GM12878 (cell line): ENCODE measurements around the gene DCAF15. TPM values are rescaled to one million over a fixed set of nuclear protein-coding genes. Genes with fewer than 3 reads are reported as not detected.

ENCODE experiments used
- ATAC-seq: fragments of 200-7000 bp; cut with Tn5 transposase; 3 replicates; pipeline ENCODE4 v1.9.1; 2020; ENCODE audit warnings: mild to moderate bottlenecking, moderate library complexity
- BruUV-seq: library from RNA; stranded (reverse); fragments of 400-500 nt; replicated peaks from 2 replicates; lab custom pipeline; 2021; lab: Mats Ljungman, UMichigan
- CTCF ChIA-PET: fragments of 300-600 bp; sonication (Branson Sonifier 250); formaldehyde crosslinking; extraction: SDS; loops from one replicate; lab custom pipeline; 2021; ENCODE audit warnings: inconsistent platforms; lab: Yijun Ruan, JAX
- POLR2A ChIA-PET: fragments of 350-600 bp; formaldehyde crosslinking; extraction: SDS; loops from one replicate; lab custom pipeline; 2021; ENCODE audit warnings: inconsistent platforms; lab: Charles Lee
- RAD21 ChIA-PET: fragments of 300-600 bp; sonication (Branson Sonifier 250); formaldehyde crosslinking; loops from one replicate; lab custom pipeline; 2023; ENCODE audit warnings: antibody characterized with exemption; ENCODE audit not compliant: unreplicated experiment; lab: Charles Lee
- SMC1A ChIA-PET: fragments of 300-600 bp; sonication (Branson Sonifier 250); formaldehyde crosslinking; loops from one replicate; lab custom pipeline; 2023; ENCODE audit not compliant: unreplicated experiment, uncharacterized antibody; lab: Charles Lee
- DNase-seq: peaks from one replicate; pipeline ENCODE4 v3.0.0-alpha.2; 2011; ENCODE audit warnings: low read depth, low spot score
- FAIRE-seq: peaks from 3 replicates; lab custom pipeline; 2011; peaks lifted over from hg19 to GRCh38; lab: Jason Lieb, UNC
- H2AFZ ChIP-seq: 2 replicates; pipeline ENCODE4 v1.6.0; 2011; ENCODE audit warnings: low read depth, low read length, control low read depth; ENCODE audit not compliant: control insufficient read depth
- H3K27ac ChIP-seq: 2 replicates; pipeline ENCODE4 v1.5.1; 2011; ENCODE audit warnings: control low read depth; ENCODE audit not compliant: control insufficient read depth, insufficient read depth
- H3K27me3 ChIP-seq, 2 experiments: replicated peaks in 1 of 2; 2 replicates each; pipeline versions ENCODE4 v1.6.0 to v1.6.1; 2011; ENCODE audit warnings: low read length in 1 of 2; ENCODE audit not compliant: control insufficient read depth in 2 of 2, insufficient read depth in 2 of 2
- H3K36me3 ChIP-seq, 2 experiments: 2 replicates each; pipeline ENCODE4 v1.5.1; 2011; ENCODE audit warnings: low read length in 1 of 2; ENCODE audit not compliant: control insufficient read depth in 2 of 2, insufficient read depth in 2 of 2
- H3K4me1 ChIP-seq: 2 replicates; pipeline ENCODE4 v1.6.1; 2011; ENCODE audit warnings: mild to moderate bottlenecking, low read length, moderate library complexity, mixed read lengths; ENCODE audit not compliant: control insufficient read depth, insufficient read depth
- H3K4me2 ChIP-seq: 2 replicates; pipeline ENCODE4 v1.6.0; 2011; ENCODE audit warnings: control low read depth; ENCODE audit not compliant: control insufficient read depth, insufficient read depth
- H3K4me3 ChIP-seq: fragments of 200-600 bp; sonication (generic); 2 replicates; pipeline ENCODE4 v1.5.1; 2016
- H3K79me2 ChIP-seq: 2 replicates; pipeline ENCODE4 v1.6.0; 2011; ENCODE audit warnings: low read length; ENCODE audit not compliant: control insufficient read depth, insufficient read depth
- H3K9ac ChIP-seq: 2 replicates; pipeline ENCODE4 v1.8.0; 2011; ENCODE audit warnings: low read length, control low read depth, mixed read lengths; ENCODE audit not compliant: control insufficient read depth, insufficient read depth
- H3K9me3 ChIP-seq: replicated peaks from 3 replicates; pipeline ENCODE4 v1.5.1; 2011; ENCODE audit warnings: mild to moderate bottlenecking, low read length; ENCODE audit not compliant: control insufficient read depth, insufficient read depth
- H4K20me1 ChIP-seq: 2 replicates; pipeline ENCODE4 v1.6.0; 2011; ENCODE audit not compliant: control insufficient read depth, insufficient read depth
- CEBPB ChIP-seq, 2 experiments: fragments of 150-350 bp in 1 of 2; IDR thresholded peaks; 2 replicates each; pipeline ENCODE4 v1.6.1; 2012 to 2014; ENCODE audit warnings: low read depth in 2 of 2, low read length in 2 of 2, borderline replicate concordance in 1 of 2, inconsistent platforms in 1 of 2
- CREM ChIP-seq: IDR thresholded peaks from 2 replicates; pipeline ENCODE4 v1.6.1; 2014; ENCODE audit warnings: antibody characterized with exemption, low read depth
- IRF4 ChIP-seq: IDR thresholded peaks from 2 replicates; pipeline ENCODE4 v1.6.1; 2011; ENCODE audit warnings: low read depth, low read length
- KDM1A ChIP-seq: fragments of 200-600 bp; sonication (generic); IDR thresholded peaks from 2 replicates; pipeline ENCODE4 v1.6.1; 2016; ENCODE audit warnings: borderline replicate concordance
- PAX5 ChIP-seq: IDR thresholded peaks from 2 replicates; pipeline ENCODE4 v1.6.1; 2011; ENCODE audit warnings: low read depth, low read length, borderline replicate concordance
- SIX5 ChIP-seq: IDR thresholded peaks from 2 replicates; pipeline ENCODE4 v1.6.1; 2011; ENCODE audit warnings: mild to moderate bottlenecking, low read depth, low read length, moderate library complexity; ENCODE audit not compliant: severe bottlenecking
- SMC3 ChIP-seq: IDR thresholded peaks from 2 replicates; pipeline ENCODE4 v1.6.1; 2011; ENCODE audit warnings: low read length, improper control_type of control experiment, borderline replicate concordance
- SP1 ChIP-seq: IDR thresholded peaks from one replicate; pipeline ENCODE4 v1.6.1; 2011; ENCODE audit warnings: low read depth, low read length
- SPI1 ChIP-seq: IDR thresholded peaks from 2 replicates; pipeline ENCODE4 v1.6.1; 2011; ENCODE audit warnings: low read depth, mild to moderate bottlenecking, low read length, moderate library complexity, borderline replicate concordance; ENCODE audit not compliant: insufficient read depth
- YBX1 ChIP-seq: fragments of 450-650 bp; IDR thresholded peaks from 2 replicates; pipeline ENCODE4 v1.6.1; 2016; ENCODE audit warnings: antibody characterized with exemption
- ZSCAN29 ChIP-seq: fragments of 450-650 bp; IDR thresholded peaks from 2 replicates; pipeline ENCODE4 v1.6.1; 2017; ENCODE audit warnings: mild to moderate bottlenecking, moderate library complexity
- WGBS: methylation state at CpG from one replicate; pipeline ENCODE4 v1.1.6; 2016; ENCODE audit warnings: low lambda C conversion rate; ENCODE audit not compliant: insufficient replicate concordance, insufficient coverage; ENCODE audit errors: missing lambda C conversion rate; 5-methylcytosine and 5-hydroxymethylcytosine counted together
- in situ Hi-C: fragments of 300-500 bp; cut with MboI; formaldehyde crosslinking; loops from 9 replicates; pipeline ENCODE4 v1.14.3; 2018; ENCODE audit warnings: mixed read lengths
- intact Hi-C: fragments of 100-400 bp; cut with micrococcal nuclease; formaldehyde crosslinking; loops from one replicate; pipeline ENCODE4 v1.14.2; 2022; ENCODE audit not compliant: unreplicated experiment
- polyA plus RNA-seq, 11 experiments: library from polyadenylated mRNA; depleted of rRNA in 4 of 11; unstranded in 6 of 11; stranded (reverse) in 5 of 11; fragments of >200 nt; fragmentation: Nextera tagmentation in 4 of 11; fragmentation: Illumina TruSeq in 1 of 11; extraction: Ambion mirVana in 4 of 11; extraction: Trizol in 1 of 11; gene quantifications; 1 replicate in 1 of 11; 2 replicates in 10 of 11; pipeline versions ENCODE4 v1.2.1 to v1.2.3, GENCODE V29; 2011 to 2016; ENCODE audit warnings: inconsistent platforms in 2 of 11, missing spikeins in 2 of 11, low read depth in 1 of 11
- total RNA-seq, 4 experiments: library from RNA; depleted of rRNA in 3 of 4; stranded (reverse); fragments of >200 nt in 3 of 4; fragmentation: Illumina TruSeq in 1 of 4; extraction: Trizol in 1 of 4; gene quantifications; 2 replicates each; pipeline versions ENCODE4 v1.2.1 to v1.2.3, GENCODE V29; 2013 to 2021
- TF ChIP-seq, protein P1 (sequence below): IDR thresholded peaks from 2 replicates; pipeline ENCODE4 v1.6.1; 2011; ENCODE audit warnings: borderline replicate concordance, low read depth, mild to moderate bottlenecking, moderate library complexity, mixed read lengths, low read length; ENCODE audit not compliant: insufficient read depth; ENCODE audit errors: extremely low read length
- TF ChIP-seq, protein P2 (sequence below): fragments of 450-650 bp; formaldehyde crosslinking; IDR thresholded peaks from 2 replicates; pipeline ENCODE4 v1.4.0; 2022; ENCODE audit warnings: mild to moderate bottlenecking, moderate library complexity
- TF ChIP-seq, protein P3 (sequence below): fragments of 450-650 bp; IDR thresholded peaks from 2 replicates; pipeline ENCODE4 v1.6.1; 2018; ENCODE audit warnings: mild to moderate bottlenecking, low read depth, moderate library complexity; ENCODE audit not compliant: partially characterized antibody

Gene DCAF15
- total and polyA plus RNA-seq, 10 of the 15 experiments (the other 5 are each of a cell fraction or from before 2014, with no cell fraction given), result 0.16 to 63.4 (median 26.6) TPM

DNA sequence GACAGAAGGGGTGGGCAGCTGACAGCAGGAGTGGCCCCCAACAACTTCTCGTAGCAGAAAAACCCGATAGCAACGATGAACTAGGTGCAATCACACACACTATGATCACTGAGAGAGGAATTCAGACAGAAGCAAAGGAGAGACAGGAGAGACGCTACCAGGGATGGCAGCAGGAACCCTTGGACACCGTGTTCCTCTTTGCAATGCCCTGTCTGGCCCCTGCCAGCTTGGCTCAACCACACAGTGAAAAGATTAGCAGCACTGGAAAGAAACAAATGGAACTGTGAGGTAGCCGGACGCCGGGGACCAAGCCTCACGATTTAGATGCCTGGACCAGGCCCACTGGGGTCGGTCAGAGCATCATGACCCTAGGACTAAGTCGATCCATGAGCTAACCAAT, 23.6 kb downstream of the DCAF15 start (continued):
- TF ChIP-seq, protein P1, sequence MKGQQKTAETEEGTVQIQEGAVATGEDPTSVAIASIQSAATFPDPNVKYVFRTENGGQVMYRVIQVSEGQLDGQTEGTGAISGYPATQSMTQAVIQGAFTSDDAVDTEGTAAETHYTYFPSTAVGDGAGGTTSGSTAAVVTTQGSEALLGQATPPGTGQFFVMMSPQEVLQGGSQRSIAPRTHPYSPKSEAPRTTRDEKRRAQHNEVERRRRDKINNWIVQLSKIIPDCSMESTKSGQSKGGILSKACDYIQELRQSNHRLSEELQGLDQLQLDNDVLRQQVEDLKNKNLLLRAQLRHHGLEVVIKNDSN, result no peak
- TF ChIP-seq KDM1A, result no peak
- no peak for TF ChIP-seq PAX5
- TF ChIP-seq SMC3, result no peak
- TF ChIP-seq SP1, result no peak

DNA sequence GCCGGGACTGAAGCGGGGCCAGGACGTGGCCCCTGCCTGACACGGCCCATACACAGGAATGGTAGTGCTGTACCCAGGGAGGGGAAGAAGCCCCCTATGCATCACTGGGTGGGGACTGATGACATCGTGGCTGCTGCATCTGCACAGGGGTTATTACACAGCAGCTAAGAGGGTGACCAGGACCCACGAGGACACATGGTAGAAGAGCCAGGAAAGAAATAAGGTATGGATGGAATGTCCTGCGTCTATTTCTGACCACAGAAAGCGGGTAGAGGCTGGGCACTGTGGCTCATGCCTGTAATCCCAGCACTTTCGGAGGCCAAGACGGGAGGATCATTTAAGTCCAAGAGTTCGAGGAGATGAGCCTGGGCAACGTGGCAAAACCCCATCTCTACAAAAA, 24.1 kb downstream of the DCAF15 start:
- no peaks in the 10 kb centered on the region for H3K9me3 ChIP-seq
- SMC1A ChIA-PET, result interaction anchor here (1.9 kb wide), 1 partner anchor 65 kb away, joined by 4 read pairs; no protein-coding TSS in a partner anchor
- no peak overlapping the region for H3K4me2 ChIP-seq
- in situ Hi-C loops, result no loop called here
- intact Hi-C loops, result no loop called here
- H3K27ac ChIP-seq, result no peak overlapping the region
- TF ChIP-seq YBX1, result no peak
- TF ChIP-seq SPI1, result no peak
- no peak for TF ChIP-seq SIX5
- TF ChIP-seq CEBPB (IDR thresholded peaks at IDR 0.05; ENCODE audit: borderline replicate concordance in 1 of 2, low read depth in 2 of 2, low read length in 2 of 2), result no peak
- no peak for TF ChIP-seq ZSCAN29
- TF ChIP-seq, protein P2, sequence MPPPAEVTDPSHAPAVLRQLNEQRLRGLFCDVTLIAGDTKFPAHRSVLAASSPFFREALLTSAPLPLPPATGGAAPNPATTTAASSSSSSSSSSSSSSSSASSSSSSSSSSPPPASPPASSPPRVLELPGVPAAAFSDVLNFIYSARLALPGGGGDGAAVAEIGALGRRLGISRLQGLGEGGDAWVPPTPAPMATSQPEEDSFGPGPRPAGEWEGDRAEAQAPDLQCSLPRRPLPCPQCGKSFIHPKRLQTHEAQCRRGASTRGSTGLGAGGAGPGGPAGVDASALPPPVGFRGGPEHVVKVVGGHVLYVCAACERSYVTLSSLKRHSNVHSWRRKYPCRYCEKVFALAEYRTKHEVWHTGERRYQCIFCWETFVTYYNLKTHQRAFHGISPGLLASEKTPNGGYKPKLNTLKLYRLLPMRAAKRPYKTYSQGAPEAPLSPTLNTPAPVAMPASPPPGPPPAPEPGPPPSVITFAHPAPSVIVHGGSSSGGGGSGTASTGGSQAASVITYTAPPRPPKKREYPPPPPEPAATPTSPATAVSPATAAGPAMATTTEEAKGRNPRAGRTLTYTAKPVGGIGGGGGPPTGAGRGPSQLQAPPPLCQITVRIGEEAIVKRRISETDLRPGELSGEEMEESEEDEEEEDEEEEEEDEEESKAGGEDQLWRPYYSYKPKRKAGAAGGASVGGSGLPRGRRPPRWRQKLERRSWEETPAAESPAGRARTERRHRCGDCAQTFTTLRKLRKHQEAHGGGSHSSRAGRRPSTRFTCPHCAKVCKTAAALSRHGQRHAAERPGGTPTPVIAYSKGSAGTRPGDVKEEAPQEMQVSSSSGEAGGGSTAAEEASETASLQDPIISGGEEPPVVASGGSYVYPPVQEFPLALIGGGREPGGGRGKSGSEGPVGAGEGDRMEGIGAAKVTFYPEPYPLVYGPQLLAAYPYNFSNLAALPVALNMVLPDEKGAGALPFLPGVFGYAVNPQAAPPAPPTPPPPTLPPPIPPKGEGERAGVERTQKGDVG (CRISPR knock-in tag), result no peak
- no peak for TF ChIP-seq IRF4
- no peak for TF ChIP-seq CREM
- TF ChIP-seq, protein P3, sequence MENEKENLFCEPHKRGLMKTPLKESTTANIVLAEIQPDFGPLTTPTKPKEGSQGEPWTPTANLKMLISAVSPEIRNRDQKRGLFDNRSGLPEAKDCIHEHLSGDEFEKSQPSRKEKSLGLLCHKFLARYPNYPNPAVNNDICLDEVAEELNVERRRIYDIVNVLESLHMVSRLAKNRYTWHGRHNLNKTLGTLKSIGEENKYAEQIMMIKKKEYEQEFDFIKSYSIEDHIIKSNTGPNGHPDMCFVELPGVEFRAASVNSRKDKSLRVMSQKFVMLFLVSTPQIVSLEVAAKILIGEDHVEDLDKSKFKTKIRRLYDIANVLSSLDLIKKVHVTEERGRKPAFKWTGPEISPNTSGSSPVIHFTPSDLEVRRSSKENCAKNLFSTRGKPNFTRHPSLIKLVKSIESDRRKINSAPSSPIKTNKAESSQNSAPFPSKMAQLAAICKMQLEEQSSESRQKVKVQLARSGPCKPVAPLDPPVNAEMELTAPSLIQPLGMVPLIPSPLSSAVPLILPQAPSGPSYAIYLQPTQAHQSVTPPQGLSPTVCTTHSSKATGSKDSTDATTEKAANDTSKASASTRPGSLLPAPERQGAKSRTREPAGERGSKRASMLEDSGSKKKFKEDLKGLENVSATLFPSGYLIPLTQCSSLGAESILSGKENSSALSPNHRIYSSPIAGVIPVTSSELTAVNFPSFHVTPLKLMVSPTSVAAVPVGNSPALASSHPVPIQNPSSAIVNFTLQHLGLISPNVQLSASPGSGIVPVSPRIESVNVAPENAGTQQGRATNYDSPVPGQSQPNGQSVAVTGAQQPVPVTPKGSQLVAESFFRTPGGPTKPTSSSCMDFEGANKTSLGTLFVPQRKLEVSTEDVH, result no peak
- ATAC-seq, result no peak
- CTCF ChIA-PET, result interaction anchor here (0.7 kb wide), 1 partner anchor 347 kb away, joined by 4 read pairs; no protein-coding TSS in a partner anchor
- 76% methylated on average over 12 of the region's 12 CpGs for WGBS
- H3K9ac ChIP-seq, result no peak overlapping the region
- H3K4me1 ChIP-seq, result no peaks in the 10 kb centered on the region
- no peaks in the 10 kb centered on the region for H4K20me1 ChIP-seq
- no peaks in the 10 kb centered on the region for H3K36me3 ChIP-seq
- H3K79me2 ChIP-seq, result no peaks in the 10 kb centered on the region
- H3K27me3 ChIP-seq, result no peaks in the 10 kb centered on the region
- H2AFZ ChIP-seq, result no peak overlapping the region
- no TSS peak for BruUV-seq
- RAD21 ChIA-PET, result interaction anchor here (1.2 kb wide), 1 partner anchor 10 kb away, joined by 3 read pairs; no protein-coding TSS in a partner anchor
- POLR2A ChIA-PET, result no interaction called here
- no peak for DNase-seq
- H3K4me3 ChIP-seq, result no peak overlapping the region
- FAIRE-seq, result no peak
